Measurements from ENCODE around the gene HMGB4. TPM values are rescaled to one million over a fixed set of nuclear protein-coding genes. Genes with fewer than 3 reads are reported as not detected.

HMGB4 gene
- total RNA-seq, 1 donor from 2014 or later, result not detected

DNA sequence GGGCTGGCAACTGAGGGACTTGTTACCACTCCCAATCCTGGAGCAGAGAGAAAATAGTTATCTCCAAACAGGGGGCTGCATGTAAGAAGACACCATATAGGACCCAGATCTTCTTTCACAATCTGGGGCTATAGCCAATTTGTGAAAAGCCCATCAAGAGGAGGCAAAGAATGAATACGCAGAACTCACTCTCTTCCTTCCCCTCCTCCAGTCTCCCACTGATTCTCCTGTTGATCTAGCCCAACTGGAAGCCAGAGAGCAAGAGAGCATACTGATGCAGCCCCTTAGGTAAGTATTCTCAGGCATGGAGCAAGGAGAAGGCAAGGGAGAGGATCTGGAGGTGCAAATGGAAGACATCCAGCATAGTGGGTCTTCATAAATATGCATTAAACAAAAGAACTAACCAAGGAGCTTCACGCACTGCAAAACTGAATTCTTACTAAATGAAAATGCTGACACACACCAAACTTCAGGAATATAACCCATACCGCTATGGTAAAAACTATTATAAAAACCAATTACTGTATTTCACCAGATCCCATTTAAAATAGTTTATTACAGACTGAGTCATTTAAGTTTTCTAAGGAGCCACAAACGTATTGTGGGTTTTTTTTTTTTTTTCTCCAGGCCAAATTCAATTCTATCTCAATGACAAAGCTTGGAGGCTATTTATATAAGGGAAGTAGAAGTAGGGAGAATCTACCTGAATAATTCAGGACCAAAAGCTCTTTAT is 15.5 kb upstream of the HMGB4 start:
- DNase-seq, result no peak

DNA sequence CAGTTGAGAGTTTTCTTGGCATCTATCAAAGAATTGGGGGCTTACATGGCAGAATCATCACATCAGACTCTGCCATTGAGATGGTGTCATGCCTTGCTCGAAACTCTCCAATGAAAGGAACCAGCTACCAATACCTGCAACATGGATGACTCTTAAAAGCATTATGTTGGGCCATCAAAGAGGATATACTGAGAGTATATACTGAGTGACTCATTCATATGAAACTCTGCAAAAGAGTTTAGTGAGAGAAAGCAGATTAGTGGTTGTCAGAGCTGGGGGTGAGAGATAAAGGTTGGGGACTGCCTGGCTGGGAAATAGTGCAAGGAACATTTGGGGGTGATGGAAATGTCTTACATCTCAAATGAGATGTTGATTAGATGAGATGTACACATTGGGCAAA is 14.7 kb upstream of the HMGB4 start:
- no peak for DNase-seq

DNA sequence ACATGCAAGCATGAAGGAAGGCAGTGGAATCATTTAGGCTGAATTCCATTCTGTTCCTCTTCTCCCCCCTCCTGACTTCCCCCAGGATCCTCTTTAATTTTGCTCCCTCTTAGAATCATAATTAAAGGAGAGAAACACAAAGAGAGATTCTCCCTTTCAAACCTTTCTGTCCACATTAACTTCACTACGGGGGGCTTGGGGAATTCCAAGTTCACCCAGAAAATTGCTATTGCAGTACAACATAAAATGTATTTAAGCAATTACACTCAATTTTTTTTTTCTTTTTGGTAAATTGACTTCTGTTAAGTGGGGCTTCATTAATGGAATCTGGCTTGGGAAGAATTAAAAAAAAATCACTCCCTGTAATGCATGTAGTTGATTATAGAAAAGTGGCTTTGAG is 13.4 kb upstream of the HMGB4 start:
- DNase-seq, result no peak

DNA sequence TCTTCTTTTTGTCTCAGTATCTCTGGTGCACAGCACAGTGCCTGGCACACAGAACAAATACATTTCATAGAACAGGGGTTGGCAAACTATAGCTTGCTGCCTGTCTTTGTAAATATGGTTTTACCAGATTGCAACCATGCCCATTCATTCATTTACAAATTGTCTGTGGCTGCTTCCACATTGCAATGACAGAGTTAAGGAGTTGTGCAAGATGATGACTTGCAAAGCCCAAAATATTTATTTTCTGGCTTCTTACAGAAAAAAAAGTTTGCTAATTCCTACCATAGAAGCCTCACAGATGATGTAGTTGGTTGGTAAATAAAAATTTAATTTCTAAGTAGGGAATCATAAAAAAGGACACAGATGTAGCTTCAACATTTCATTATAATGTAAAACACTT is 11.2 kb upstream of the HMGB4 start:
- DNase-seq, result peak; percentile 11

DNA sequence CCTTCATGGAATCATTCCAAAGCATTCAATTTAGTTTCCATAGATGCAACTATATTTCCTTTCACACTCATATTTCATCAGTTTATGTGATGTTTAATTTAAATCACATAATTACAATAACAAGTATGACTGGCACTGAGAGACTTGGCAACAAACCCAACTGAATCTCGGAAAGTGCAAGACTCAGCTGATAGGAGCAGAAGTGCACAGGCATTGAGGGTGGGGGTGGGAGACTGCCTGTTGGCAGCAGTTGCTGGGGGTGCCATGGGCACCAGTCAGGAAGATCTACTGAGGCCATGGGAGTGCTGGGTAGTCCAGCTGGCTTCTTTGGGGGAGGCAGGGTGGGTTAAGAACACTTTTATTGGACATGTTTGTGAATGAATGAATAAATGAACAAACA is 10.4 kb upstream of the HMGB4 start:
- DNase-seq, result no peak

DNA sequence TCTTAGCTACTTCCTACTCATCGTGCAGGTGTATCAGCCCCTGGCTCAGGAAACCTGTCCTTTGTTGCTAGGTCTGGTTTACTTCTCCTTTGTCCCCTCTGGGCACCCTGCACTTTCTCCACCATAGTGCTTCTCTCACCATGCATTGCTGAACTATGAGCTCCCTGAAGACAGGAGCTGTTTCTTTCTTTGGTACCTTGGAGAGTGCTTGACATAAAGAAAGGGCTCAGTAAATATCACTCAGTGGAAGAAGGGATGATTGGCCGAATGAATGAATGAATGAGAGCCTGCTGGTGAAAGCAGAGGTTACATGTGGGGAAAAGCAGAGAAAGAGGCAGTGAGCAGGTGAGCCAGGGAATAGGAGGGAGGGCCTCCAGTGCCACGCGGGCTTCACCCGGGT is 9.8 kb upstream of the HMGB4 start:
- no peak for DNase-seq

DNA sequence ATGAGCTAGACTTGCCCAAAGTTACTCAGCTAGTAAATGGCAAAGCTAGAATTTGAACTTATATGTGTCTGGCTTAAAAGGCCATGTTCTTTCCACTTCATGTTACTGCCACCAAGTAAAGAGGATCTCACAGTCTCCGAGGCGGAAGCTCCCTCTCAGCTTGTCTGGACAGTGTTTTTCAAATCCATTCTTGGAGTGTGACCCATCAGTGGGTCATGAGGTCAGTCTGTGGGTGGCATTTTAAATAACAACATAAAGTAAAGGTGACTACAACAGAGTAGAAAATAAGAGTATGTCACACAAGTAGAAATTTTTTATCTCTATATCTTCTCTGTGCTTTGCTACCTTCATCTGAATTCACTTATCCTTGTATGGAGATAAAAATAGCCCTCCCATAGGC is 3.2 kb upstream of the HMGB4 start:
- DNase-seq, result no peak

DNA sequence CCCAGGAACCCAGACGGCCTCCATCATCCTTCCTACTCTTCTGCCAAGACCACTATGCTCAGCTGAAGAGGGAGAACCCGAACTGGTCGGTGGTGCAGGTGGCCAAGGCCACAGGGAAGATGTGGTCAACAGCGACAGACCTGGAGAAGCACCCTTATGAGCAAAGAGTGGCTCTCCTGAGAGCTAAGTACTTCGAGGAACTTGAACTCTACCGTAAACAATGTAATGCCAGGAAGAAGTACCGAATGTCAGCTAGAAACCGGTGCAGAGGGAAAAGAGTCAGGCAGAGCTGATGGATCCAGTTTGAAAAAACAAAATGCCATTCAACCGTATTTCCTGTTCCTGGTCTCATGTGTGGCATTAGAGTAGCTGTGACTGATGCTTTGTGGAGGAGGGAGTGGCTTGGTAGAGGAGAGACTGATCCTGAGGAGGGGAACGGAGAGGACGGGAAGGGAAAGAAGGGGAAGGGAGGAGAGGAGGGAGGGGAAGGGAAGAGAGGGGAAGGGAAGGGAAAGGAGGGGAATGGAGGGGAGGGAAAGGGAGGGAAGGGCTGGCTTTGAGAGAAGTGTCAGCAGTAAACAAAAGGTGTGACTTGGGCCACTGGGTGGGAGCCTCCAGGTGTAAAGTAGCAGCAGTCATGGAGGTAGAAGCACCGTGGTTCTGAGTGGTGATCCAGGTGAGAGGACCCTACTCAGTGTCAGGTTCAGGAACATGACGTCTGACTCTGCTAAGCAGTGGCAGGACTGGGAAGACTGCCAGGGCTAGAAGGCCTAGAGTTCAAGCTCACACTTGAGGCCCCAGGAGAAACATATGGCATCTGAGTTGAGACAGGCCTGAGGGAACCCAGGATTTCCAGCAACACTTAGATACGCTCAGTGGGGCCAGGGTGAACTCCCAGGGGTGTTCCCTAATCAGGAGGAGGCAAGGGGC is 846 bp downstream of the HMGB4 start:
- no peak for DNase-seq

DNA sequence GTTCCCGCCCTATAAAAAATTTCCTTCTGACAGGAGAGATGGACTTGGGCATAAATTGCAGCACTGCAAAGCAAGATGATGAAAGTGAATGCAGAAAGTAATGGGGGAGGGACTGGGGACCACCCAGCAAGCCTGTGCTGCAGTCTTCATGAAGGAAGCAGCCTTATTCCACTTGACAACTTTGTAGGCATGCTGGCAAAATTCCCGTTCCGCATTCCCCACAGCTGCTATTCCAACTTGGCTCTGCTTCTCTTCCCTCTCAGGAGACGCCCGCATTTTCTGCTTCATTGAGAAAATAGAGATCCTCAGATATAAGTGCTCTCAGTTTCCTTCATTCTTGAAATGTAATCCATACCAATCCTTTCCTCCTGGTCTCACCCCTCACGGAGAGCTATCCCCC is 2.4 kb downstream of the HMGB4 start:
- DNase-seq, result peak; percentile 55

DNA sequence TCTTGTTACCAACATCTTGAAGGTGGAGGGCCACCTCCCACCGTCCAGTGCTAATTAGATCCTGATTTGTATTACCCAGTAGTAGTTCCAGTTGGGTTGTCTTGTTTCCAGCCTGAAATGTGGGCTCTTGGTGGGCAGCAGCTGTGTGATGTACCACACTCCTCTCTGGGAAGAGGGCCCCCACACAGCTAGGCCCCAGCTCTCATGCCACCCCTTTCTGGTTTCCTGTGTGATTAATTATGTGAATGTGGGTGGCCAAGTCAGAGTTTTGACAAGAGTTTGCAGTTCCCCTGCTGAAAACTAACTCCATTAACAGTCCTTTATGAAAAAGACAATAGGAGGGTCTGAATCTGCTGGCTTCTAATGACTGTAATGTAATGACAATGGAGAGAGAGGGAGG is 3.8 kb downstream of the HMGB4 start:
- no peak for DNase-seq

DNA sequence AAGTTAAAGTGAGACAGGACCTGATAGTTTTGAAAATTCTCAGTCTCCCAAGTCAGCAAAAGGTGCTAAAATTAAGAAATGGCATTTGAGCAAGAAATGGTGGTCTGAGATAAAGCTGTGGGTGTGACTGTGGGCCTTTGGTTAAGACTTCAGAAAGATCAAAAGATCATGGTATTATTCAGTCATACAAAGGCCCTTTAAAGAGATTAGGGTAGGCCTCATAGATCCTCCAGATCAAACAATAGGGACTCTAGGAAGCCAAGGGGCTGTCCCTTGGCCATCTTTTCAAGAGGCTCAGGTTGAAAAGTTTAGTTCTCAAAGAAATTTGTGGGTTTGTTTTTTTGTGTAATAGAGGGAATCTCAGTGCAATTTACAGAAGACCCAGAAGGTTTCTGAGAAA is 8.4 kb downstream of the HMGB4 start:
- DNase-seq, result no peak

DNA sequence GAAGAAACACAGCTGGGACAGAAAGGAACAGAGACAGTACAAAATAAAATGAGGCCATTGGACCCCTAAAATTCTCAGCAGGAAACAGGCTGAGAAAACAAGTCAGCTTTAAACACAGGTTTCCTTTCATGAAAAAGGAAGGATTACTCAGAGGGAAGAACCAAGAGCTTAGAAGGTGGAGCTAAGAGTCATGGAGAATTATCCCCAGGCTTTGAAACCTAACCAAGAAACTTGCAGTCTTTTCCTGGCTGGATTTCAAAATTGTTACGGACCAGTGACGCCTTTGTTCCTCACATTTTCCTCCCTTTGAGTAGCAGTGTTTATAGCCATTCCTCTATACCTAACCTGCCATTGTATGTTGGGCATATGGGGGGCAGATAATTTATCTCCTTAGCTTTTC is 8.8 kb downstream of the HMGB4 start:
- DNase-seq, result no peak

DNA sequence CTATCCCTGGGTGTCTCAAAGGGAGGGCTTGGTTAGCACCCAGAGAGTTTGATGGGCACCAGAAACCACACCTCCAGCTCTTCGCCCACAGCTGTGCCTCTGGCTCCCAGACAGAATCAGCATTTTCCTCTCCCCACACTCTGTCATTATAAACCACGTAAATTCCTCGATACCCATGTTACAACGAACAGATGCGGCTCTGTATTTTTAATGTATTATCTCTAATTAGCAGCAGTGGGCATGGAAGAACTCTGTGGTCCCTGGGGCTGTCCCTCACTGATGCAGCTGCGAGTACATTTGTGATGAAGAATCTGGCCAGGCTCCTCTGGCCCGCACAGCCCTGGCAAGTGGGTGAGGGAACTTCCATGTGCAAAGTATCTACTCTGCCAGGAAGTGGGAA is 10.8 kb downstream of the HMGB4 start:
- no peak for DNase-seq

DNA sequence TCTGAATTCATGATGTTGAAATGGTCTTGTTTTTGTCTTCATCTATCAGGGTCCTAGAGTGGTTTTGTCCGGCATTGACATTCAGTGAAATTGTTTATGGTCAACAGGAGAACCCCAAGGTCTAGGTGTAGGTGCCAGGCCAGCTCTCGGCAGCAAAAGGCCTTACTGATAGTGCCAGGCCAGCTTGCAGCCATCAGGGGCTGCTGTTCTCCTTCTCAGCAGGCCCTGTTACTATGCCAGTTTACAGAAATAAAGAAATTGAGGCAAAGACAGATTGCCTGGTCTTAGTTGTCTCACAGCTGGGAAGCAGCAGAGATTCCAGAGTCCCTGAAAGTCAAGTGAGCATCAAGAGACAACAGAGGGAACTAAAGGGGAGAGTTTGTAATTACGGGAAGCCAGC is 12.0 kb downstream of the HMGB4 start:
- DNase-seq, result no peak

DNA sequence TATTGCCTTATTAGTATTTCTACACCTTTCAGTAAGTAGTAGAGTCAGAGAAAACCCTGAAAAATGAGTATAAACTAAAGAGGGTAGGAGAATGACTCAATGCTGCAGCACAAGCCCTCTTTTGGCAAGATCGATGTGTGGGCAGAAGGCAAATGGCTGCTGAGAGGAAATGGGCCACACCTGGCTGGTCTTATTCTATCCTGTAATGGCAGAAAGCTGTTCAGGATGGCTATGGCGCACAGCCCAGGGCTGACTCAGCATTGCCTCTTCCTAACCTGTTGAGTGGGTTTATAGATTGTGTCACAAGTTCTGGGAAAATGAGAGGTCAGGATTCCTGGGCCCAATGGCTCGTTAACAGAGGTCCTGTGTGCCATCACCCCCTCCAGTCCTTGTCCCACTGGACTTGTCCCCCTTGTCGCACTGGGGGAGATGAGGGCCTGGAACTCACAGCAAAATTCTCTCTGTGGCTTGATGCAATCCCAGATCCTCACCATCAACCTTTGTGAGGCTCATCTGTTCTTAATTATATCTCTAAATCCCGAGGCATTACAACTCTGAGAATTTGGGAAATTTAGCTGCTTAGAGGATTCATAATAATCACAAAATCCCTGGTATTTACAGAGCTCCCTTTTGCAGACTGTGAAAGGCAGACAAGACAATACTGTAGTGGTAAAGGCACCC is 13.2 kb downstream of the HMGB4 start:
- no peak for DNase-seq

DNA sequence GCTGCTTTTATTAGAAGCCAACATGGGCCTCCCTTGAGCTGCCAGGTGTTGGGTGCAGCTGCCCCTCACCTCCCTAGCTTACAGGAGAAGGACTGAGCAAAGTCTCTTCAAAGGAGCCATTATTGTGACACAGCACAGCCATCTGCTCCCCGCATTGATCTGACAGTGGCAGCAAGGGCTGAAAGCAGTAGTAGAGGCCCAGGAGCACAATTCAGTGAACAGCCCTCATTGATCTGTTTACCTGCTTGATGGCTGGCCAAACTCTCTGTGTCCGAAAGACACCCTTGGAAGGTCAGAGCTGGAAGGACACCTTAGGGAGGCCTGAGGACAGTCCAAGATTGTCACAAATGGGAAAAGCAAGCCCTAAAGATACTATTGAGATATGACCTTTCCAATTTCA is 14.5 kb downstream of the HMGB4 start:
- no peak for DNase-seq

DNA sequence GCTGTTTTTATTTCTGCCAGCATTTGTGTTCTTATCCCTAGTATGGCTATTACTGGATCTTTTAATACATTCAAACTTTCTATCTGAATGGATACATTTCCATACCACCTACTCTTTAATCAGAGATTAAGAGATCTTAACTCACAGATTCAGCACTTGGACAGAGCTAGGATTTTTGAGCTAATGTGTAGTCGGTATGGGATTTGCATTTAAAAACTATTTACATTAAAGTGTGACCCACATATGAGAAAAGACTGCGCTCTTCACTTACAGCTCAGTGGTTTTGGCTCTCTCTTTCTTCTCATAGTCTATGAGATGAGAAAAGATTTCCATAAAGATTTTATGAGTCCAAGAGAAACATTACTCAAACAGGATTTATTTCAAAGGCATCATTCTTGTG is 16.4 kb downstream of the HMGB4 start:
- DNase-seq, result peak; percentile 43

DNA sequence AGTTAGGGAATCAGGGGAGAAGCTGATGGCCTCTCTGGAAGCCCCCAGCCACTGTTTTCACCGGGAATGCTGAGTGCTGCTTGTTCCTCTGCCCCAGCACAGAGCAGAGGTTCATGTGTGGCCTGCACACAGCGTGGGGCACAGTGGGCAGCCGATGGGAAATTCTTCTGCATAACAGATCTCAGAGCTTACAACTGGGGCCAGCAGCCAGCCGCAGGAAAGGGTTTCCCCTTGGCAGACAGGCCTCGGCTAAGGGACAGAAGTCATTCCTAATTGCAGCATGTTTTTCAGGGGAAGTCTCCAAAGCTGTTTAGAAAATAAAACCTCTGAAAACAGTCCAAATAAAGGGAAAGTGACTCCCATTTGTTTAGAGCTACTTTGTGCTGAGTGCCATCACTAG is 22.6 kb downstream of the HMGB4 start:
- no peak for DNase-seq

DNA sequence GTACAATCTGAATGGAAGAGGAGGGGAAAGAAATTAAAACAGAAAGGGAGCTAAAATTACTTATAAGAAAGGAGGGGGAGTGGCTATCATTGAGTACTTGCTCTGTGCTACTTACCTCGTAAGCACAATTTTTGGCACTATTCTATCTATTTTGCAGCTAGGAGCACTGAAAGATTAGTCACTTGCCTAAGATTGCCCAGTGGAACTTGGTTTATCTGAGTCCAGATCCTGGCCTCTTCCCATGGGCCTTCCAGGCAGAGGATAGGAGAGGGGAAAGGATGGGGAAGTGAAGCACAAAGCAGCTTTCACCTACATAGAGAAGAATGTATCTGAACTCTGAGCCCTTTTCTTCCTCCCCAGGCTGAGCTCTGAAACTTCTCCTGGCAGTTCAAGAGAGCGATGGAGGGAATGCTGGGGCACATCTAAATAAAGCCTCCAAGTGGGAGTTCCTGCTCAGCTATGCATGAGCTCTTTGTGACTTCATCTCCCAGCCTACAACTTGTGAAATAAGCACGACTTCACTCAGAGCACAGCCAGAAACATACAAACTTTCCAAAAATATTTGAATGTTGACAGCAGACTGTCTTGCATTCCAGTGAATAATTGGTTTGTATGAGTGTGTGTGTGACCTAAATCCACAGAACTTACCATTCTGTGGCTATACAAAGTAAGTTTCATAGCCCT is 29.4 kb downstream of the HMGB4 start:
- DNase-seq, result peak; percentile 94

DNA sequence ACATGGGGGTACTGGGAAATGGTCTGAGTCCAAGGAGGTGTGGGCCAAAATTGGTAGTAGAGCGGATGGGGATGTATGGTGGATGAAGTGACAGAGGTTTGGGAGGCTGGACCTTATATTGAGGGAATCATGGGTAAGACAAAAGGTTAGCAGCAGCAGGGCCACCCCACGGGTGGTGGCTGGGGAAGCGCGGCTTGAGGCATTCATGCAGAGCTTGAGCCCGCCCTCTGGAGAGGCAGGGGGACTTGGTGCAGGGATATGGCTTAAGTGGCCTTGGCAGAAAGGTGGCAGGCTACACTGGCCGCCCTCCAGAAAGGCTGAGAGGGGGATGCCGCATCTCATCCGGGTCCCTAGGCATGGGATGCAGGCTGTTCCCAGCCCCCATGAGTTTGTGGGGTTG is 31.5 kb downstream of the HMGB4 start:
- no peak for DNase-seq

DNA sequence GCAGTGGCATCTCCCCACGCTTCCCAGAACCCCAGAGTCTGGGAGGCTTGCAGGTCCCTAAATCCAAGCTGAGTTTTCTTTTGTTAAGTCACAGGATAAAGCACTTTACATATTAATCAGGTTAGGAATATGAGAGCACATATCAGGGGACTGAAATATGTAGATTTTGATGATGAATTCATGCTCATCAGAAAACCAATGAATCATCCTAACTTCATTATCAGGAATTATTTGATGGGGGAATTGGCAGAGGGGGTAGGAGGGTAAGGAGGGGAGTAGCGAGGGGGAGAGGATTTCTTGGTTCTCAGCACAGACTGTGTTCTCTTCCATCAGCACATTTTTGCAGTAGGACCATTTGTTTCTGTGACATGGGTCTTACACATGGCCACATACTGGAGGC is 32.1 kb downstream of the HMGB4 start:
- DNase-seq, result no peak

DNA sequence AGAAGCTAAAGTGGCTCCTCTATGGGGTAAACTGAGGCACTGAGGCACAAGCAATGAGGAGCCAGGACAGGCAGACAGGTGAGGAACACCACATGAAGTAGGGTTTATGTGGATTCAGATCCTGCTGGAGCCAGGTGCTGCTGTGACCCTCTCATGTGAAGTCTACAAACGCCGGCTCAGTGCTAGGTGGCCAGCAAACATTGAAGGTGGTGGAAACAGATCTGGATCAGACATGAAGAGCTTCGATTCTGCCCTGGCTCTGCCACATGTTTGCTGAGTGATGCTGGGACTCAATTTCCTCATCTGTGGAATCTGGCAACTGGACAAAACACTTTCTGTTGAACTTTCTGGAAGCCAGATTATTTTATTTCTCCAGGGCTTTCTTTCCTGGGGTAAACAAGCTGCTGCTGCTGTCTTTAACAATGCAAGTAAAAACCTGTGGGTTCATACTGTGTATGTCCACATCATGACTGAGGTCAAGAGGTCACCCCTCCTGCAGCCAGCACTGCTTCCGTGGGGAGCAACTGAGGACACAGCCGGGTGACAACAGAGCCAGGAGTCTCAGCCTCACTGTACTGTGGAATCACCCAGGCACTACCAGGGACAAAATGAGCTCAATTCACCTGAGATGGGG is 33.3 kb downstream of the HMGB4 start:
- DNase-seq, result no peak
